ENCODE data around the gene DPH3. TPM values are rescaled to one million over a fixed set of nuclear protein-coding genes. Genes with fewer than 3 reads are reported as not detected.

The DPH3 gene
- polyA plus RNA-seq, 1 of the 3 experiments (the other 2 are of a cell fraction) = 8.5 TPM

DNA sequence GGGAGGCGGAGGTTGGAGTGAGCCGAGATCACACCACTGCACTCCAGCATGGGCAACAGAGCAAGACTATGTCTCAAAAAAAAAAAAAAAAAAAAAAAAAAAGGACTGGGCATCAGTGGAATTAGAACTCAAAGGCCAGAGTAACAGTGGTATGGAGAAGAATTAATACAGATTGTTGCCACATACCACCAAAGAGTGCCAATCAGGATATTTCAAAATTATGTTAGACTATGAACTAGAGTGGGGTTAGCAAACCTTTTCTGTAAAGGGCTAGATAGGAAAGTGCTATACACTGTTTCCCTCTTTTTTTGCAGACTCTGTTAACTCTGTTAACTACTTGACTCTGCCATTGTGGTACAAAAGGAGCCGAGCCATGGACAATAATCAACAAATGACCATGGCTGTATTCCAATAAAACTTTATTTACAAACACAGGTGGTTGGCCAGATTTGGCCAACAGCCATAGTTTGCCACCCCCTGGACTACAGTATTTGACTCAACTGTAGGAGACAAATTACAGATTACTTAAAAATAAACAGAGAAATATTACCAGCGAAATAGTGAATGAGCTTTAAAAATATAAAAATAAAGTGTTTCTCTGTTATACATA, 28.6 kb downstream of the DPH3 start:
- H3K79me2 ChIP-seq (ENCODE audit: insufficient read depth) = no peaks in the 10 kb centered on the region
- H4K20me1 ChIP-seq (ENCODE audit: insufficient read depth) = no peaks in the 10 kb centered on the region
- H3F3A ChIP-seq (replicated peaks; ENCODE audit: insufficient read depth) = no peaks in the 10 kb centered on the region
- H3K27ac ChIP-seq (ENCODE audit: low read depth in 2 of 2, low read length in 1 of 2) = no peak overlapping the region
- no peak overlapping the region for H3K4me2 ChIP-seq
- no peak for DNase-seq
- no peak overlapping the region for H3K4me3 ChIP-seq (ENCODE audit: low read depth in 2 of 2, low read length in 1 of 2)
- no peaks in the 10 kb centered on the region for H3K27me3 ChIP-seq (ENCODE audit: insufficient read depth)
- peaks cover 3 to 6% of the 10 kb centered on the region in 2 experiments; a peak in 2 of 4 replicates for H3K4me1 ChIP-seq (ENCODE audit: control insufficient read depth in 1 of 2, insufficient read depth in 2 of 2, low read depth in 1 of 2, low read length in 1 of 2)
- H3K36me3 ChIP-seq (replicated peaks in 1 of 2; ENCODE audit: control insufficient read depth in 1 of 2, insufficient read depth in 2 of 2, low read length in 1 of 2) = no peaks in the 10 kb centered on the region
- H2AFZ ChIP-seq (ENCODE audit: low read depth) = no peak overlapping the region
- ChIA-PET CTCF (interaction anchor here (0.8 kb wide), 1 partner anchor 187 kb away, joined by 3 read pairs; no protein-coding TSS in a partner anchor), POLR2A (no interaction called here)
- no peaks in the 10 kb centered on the region for H3K9me2 ChIP-seq
- H3K9ac ChIP-seq = no peak overlapping the region
- no peaks in the 10 kb centered on the region for H3K9me3 ChIP-seq
- TF ChIP-seq JUND (IDR thresholded peaks at IDR 0.05) = no peak
- TF ChIP-seq POLR2AphosphoS5 (IDR thresholded peaks at IDR 0.05; ENCODE audit: low read depth, low read length) = no peak
- TF ChIP-seq RFX5 (IDR thresholded peaks at IDR 0.05; ENCODE audit: low read length) = no peak
- no peak for TF ChIP-seq YY1 (IDR thresholded peaks at IDR 0.05; ENCODE audit: low read depth)
- WGBS (ENCODE audit: low lambda C conversion rate) = 88% methylated on average over 4 of the region's 4 CpGs

- 100% methylated on average over 2 of the region's 2 CpGs for WGBS (ENCODE audit: low lambda C conversion rate)
- Histone ChIP-seq H3F3A (replicated peaks; ENCODE audit: insufficient read depth) (no peaks in the 10 kb centered on the region), H3K4me2 (no peak overlapping the region), H4K20me1 (ENCODE audit: insufficient read depth) (no peaks in the 10 kb centered on the region), H3K9me3 (no peaks in the 10 kb centered on the region), H3K9ac (no peak overlapping the region), H3K27me3 (ENCODE audit: insufficient read depth) (no peaks in the 10 kb centered on the region), H3K4me3 (ENCODE audit: low read depth in 2 of 2, low read length in 1 of 2) (no peak overlapping the region), H3K36me3 (replicated peaks in 1 of 2; ENCODE audit: control insufficient read depth in 1 of 2, insufficient read depth in 2 of 2, low read length in 1 of 2) (no peaks in the 10 kb centered on the region), H3K79me2 (ENCODE audit: insufficient read depth) (no peaks in the 10 kb centered on the region), H3K9me2 (no peaks in the 10 kb centered on the region), H3K4me1 (ENCODE audit: control insufficient read depth in 1 of 2, insufficient read depth in 2 of 2, low read depth in 1 of 2, low read length in 1 of 2) (peaks cover 0 to 3% of the 10 kb centered on the region in 2 experiments; a peak in 1 of 4 replicates), H2AFZ (ENCODE audit: low read depth) (no peak overlapping the region), H3K27ac (ENCODE audit: low read depth in 2 of 2, low read length in 1 of 2) (no peak overlapping the region)
- POLR2A ChIA-PET = no interaction called here
- TF ChIP-seq RFX5 (IDR thresholded peaks at IDR 0.05; ENCODE audit: low read length) = no peak
- no peak for TF ChIP-seq TEAD4 (IDR thresholded peaks at IDR 0.05; ENCODE audit: borderline replicate concordance, insufficient read depth)
- TF ChIP-seq IRF3 (IDR thresholded peaks at IDR 0.05; ENCODE audit: low read depth, low read length) = no peak
- TF ChIP-seq FOXM1 (IDR thresholded peaks at IDR 0.05; ENCODE audit: low read depth) = no peak
- TF ChIP-seq, protein P1, sequence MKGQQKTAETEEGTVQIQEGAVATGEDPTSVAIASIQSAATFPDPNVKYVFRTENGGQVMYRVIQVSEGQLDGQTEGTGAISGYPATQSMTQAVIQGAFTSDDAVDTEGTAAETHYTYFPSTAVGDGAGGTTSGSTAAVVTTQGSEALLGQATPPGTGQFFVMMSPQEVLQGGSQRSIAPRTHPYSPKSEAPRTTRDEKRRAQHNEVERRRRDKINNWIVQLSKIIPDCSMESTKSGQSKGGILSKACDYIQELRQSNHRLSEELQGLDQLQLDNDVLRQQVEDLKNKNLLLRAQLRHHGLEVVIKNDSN (IDR thresholded peaks at IDR 0.05; ENCODE audit: borderline replicate concordance, low read depth) = no peak
- no peak for TF ChIP-seq RAD21 (IDR thresholded peaks at IDR 0.05; ENCODE audit: low read length)
- TF ChIP-seq PBX3 (IDR thresholded peaks at IDR 0.05) = no peak
- TF ChIP-seq FOSL2 (IDR thresholded peaks at IDR 0.05; ENCODE audit: borderline replicate concordance, low read depth) = no peak
- TF ChIP-seq RXRA (IDR thresholded peaks at IDR 0.05; ENCODE audit: borderline replicate concordance, low read depth) = no peak
- no peak for DNase-seq
- CTCF ChIA-PET = interaction anchor here (0.8 to 1.7 kb wide), 4 partner anchors 10 to 185 kb away, joined by 3 to 4 read pairs (median 4); no protein-coding TSS in a partner anchor
Measured at GRCh38 chr3:16234281-16234680, 30.5 kb downstream of the DPH3 start.

Data from SK-N-SH (cell line).